ENCODE measurements around the gene NLRP9.

GRCh38 chr19:55697069-55697440 lies 41.1 kb downstream of the NLRP9 start:
- no peak for TF ChIP-seq CTCF (IDR thresholded peaks at IDR 0.05)
- TF ChIP-seq POLR2A (IDR thresholded peaks at IDR 0.05), result no peak
- TF ChIP-seq POLR2AphosphoS5 (IDR thresholded peaks at IDR 0.05), result no peak
- TF ChIP-seq EP300 (IDR thresholded peaks at IDR 0.05), result no peak

Data from suprapubic skin (tissue), 4 donors.